ENCODE data around the gene GUCA1A. TPM values are rescaled to one million over a fixed set of nuclear protein-coding genes. Genes with fewer than 3 reads are reported as not detected.
"Not testable (repeated sequence)": the region's sequence is repeated elsewhere in the genome, so short reads cannot be mapped to it uniquely, and the experiment has no call there.

Gene GUCA1A
- total and polyA plus RNA-seq, 4 donors, result 0.02 to 0.04 TPM; not detected in 2

DNA sequence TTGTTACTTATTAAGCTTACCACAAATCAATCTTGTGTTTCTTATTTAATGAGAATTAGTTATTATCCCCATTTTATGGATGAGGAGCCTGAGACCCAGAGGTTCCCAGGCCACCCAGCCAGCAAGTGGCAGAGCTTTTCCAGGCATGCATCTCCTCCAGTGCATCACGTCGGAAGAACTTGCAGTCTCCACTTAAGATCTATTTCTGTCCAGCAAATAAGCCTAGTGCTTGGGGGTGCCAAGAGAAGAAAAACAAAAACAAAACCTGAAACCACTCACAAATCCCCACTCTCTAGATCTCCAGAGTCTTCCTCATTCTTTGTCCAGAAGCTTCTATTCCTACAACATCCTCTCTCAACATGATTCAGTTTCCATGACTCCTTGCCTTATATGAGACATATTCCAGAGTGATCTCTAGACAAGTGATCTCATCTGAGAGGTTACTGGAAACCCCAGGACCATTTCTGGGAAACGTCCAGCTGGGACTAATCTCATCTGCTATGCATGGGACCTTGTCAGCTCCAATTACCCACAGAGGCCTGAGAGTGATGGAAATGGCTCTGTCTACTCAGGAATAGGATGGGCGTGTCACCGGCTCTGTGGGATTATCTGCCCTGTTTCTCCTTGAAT is 17.5 kb downstream of the GUCA1A start:
- Histone ChIP-seq H3K27ac (ENCODE audit: low read depth in 1 of 2, low read length in 1 of 2) (no peak overlapping the region), H3K36me3 (ENCODE audit: control insufficient read depth in 4 of 4, insufficient read depth in 4 of 4, low read length in 4 of 4) (no peaks in the 10 kb centered on the region), H3K27me3 (ENCODE audit: control insufficient read depth in 3 of 3, insufficient read depth in 3 of 3, low read length in 2 of 3) (no peaks in the 10 kb centered on the region), H3K9ac (ENCODE audit: insufficient read depth in 1 of 2, low read length in 2 of 2) (no peak overlapping the region), H3K9me3 (ENCODE audit: control insufficient read depth in 4 of 4, insufficient read depth in 3 of 4, low read length in 3 of 4) (peaks cover 0 to 3% (median 0%) of the 10 kb centered on the region in 4 donors), H3K4me3 (no peak overlapping the region), H3K4me1 (ENCODE audit: control insufficient read depth in 5 of 5, insufficient read depth in 5 of 5, low read length in 5 of 5) (peaks cover 0 to 5% (median 0%) of the 10 kb centered on the region in 5 donors)
- TF ChIP-seq, protein P1, sequence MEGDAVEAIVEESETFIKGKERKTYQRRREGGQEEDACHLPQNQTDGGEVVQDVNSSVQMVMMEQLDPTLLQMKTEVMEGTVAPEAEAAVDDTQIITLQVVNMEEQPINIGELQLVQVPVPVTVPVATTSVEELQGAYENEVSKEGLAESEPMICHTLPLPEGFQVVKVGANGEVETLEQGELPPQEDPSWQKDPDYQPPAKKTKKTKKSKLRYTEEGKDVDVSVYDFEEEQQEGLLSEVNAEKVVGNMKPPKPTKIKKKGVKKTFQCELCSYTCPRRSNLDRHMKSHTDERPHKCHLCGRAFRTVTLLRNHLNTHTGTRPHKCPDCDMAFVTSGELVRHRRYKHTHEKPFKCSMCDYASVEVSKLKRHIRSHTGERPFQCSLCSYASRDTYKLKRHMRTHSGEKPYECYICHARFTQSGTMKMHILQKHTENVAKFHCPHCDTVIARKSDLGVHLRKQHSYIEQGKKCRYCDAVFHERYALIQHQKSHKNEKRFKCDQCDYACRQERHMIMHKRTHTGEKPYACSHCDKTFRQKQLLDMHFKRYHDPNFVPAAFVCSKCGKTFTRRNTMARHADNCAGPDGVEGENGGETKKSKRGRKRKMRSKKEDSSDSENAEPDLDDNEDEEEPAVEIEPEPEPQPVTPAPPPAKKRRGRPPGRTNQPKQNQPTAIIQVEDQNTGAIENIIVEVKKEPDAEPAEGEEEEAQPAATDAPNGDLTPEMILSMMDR (IDR thresholded peaks at IDR 0.05; ENCODE audit: control extremely low read depth, extremely low read depth), result no peak
- DNase-seq (no peak), ATAC-seq (ENCODE audit: insufficient read depth, low FRiP score) (no peak)
- 78 to 91% methylated on average over 5 of the region's 5 CpGs for WGBS, 2 donors

DNA sequence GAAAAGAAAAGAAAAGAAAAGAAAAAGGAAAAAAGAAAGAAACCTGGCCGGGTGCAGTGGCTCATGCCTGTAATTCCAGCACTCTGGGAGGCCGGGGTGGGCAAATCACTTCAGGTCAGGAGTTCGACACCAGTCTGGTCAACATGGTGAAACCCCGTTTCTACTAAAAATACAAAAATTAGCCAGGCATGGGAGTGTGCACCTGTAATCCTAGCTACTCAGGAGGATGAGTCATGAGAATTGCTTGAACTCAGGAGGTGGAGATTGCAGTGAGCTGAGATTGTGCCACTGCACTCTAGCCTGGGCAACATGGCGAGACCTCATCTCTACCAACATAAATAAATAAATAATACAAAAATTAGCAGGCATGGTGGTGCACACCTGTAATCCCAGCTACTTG is 19.2 kb downstream of the GUCA1A start:
- not testable (repeated sequence) for H3K9ac ChIP-seq (ENCODE audit: insufficient read depth in 1 of 2, low read length in 2 of 2); DNase-seq; H3K27ac ChIP-seq (ENCODE audit: low read depth in 1 of 2, low read length in 1 of 2); H3K4me3 ChIP-seq; H3K27me3 ChIP-seq (ENCODE audit: control insufficient read depth in 3 of 3, insufficient read depth in 3 of 3, low read length in 2 of 3); H3K36me3 ChIP-seq (ENCODE audit: control insufficient read depth in 4 of 4, insufficient read depth in 4 of 4, low read length in 4 of 4); ATAC-seq (ENCODE audit: insufficient read depth, low FRiP score); H3K4me1 ChIP-seq (ENCODE audit: control insufficient read depth in 5 of 5, insufficient read depth in 5 of 5, low read length in 5 of 5); H3K9me3 ChIP-seq (ENCODE audit: control insufficient read depth in 4 of 4, insufficient read depth in 3 of 4, low read length in 3 of 4)
- WGBS, 2 donors, result 93 to 95% methylated on average over 5 of the region's 5 CpGs

DNA sequence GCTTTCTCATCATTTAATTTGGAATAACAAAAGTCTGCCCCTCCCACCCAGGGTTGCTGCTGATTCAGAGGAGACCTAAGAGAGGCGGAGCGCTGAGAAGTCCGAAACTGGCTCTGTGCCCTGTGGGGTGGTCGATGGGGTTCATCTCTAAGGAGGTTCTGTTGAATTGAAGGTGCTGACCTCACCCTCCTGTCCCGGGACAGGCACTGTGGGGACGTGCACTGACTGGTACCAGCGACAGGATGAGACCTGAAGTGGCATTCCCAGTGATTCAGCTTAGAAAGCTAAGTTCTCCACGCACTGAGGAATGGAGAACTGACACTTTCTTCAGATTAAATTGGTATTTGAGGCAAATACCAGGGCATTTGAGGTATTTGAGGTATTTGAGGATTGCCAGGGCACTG is 20.3 kb downstream of the GUCA1A start:
- no peak for ATAC-seq (ENCODE audit: insufficient read depth, low FRiP score)
- no peaks in the 10 kb centered on the region for H3K27me3 ChIP-seq (ENCODE audit: control insufficient read depth in 3 of 3, insufficient read depth in 3 of 3, low read length in 2 of 3)
- no peak overlapping the region for H3K4me3 ChIP-seq
- no peak overlapping the region for H3K27ac ChIP-seq (ENCODE audit: low read depth in 1 of 2, low read length in 1 of 2)
- H3K9ac ChIP-seq (ENCODE audit: insufficient read depth in 1 of 2, low read length in 2 of 2), result no peak overlapping the region
- H3K4me1 ChIP-seq (ENCODE audit: control insufficient read depth in 5 of 5, insufficient read depth in 5 of 5, low read length in 5 of 5), result peaks cover 0 to 5% (median 0%) of the 10 kb centered on the region in 5 donors
- no peak for DNase-seq
- TF ChIP-seq, protein P1 (IDR thresholded peaks at IDR 0.05; ENCODE audit: control extremely low read depth, extremely low read depth), result no peak
- peaks cover 0 to 1% (median 0%) of the 10 kb centered on the region in 4 donors for H3K9me3 ChIP-seq (ENCODE audit: control insufficient read depth in 4 of 4, insufficient read depth in 3 of 4, low read length in 3 of 4)
- no peaks in the 10 kb centered on the region for H3K36me3 ChIP-seq (ENCODE audit: control insufficient read depth in 4 of 4, insufficient read depth in 4 of 4, low read length in 4 of 4)
- WGBS, 2 donors, result 61 to 77% methylated on average over 8 of the region's 8 CpGs

DNA sequence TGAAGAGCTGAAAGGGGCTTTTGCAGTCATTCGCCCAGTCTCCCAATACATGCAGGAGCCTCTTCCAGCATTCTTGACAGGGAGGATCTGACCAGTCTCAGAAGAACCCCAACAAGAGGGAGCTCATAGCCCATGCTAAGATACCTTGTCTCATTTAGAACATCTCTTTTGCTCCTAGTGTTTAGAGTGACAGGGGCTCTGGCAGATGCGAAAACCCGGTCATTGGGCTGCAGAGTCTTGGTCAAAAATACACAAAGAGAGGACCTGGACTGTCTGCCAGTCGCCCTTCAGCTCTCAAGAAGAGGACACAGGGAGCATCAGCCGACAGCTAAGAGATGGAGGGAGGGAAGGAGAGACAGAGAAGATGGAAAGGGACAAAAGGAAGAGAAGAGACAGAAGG is 20.9 kb downstream of the GUCA1A start:
- no peak overlapping the region for H3K27ac ChIP-seq (ENCODE audit: low read depth in 1 of 2, low read length in 1 of 2)
- no peaks in the 10 kb centered on the region for H3K9me3 ChIP-seq (ENCODE audit: control insufficient read depth in 4 of 4, insufficient read depth in 3 of 4, low read length in 3 of 4)
- WGBS, 2 donors, result 93 to 98% methylated on average over 5 of the region's 5 CpGs
- peaks cover 0 to 5% (median 0%) of the 10 kb centered on the region in 5 donors for H3K4me1 ChIP-seq (ENCODE audit: control insufficient read depth in 5 of 5, insufficient read depth in 5 of 5, low read length in 5 of 5)
- H3K9ac ChIP-seq (ENCODE audit: insufficient read depth in 1 of 2, low read length in 2 of 2), result no peak overlapping the region
- TF ChIP-seq, protein P1 (IDR thresholded peaks at IDR 0.05; ENCODE audit: control extremely low read depth, extremely low read depth), result no peak
- ATAC-seq (ENCODE audit: insufficient read depth, low FRiP score) (no peak), DNase-seq (no peak)
- H3K36me3 ChIP-seq (ENCODE audit: control insufficient read depth in 4 of 4, insufficient read depth in 4 of 4, low read length in 4 of 4), result no peaks in the 10 kb centered on the region
- H3K4me3 ChIP-seq, result no peak overlapping the region
- H3K27me3 ChIP-seq (ENCODE audit: control insufficient read depth in 3 of 3, insufficient read depth in 3 of 3, low read length in 2 of 3), result no peaks in the 10 kb centered on the region

Data from lung (tissue), 12 donors.